Activated naive CD4-positive, alpha-beta T cell treated with anti-CD3 and anti-CD28 coated beads, Interleukin-2, amount 50 U/mL, for 24 hours (primary cell): ENCODE data around the gene CASKIN2.

Source experiments
- H3K27ac Mint-ChIP-seq: one replicate; pipeline ENCODE4 v1.8.0; 2021; ENCODE audit warnings: mild to moderate bottlenecking, mixed read lengths
- H3K27me3 Mint-ChIP-seq: one replicate; pipeline ENCODE4 v1.8.0; 2021; ENCODE audit warnings: mixed read lengths
- H3K36me3 Mint-ChIP-seq: one replicate; pipeline ENCODE4 v1.8.0; 2021; ENCODE audit warnings: mixed read lengths
- H3K4me1 Mint-ChIP-seq: one replicate; pipeline ENCODE4 v1.8.0; 2021; ENCODE audit warnings: mixed read lengths
- H3K4me3 Mint-ChIP-seq: one replicate; pipeline ENCODE4 v1.8.0; 2021; ENCODE audit warnings: mild to moderate bottlenecking, mixed read lengths
- H3K9me3 Mint-ChIP-seq: one replicate; pipeline ENCODE4 v1.8.0; 2021; ENCODE audit warnings: mixed read lengths

Gene CASKIN2

DNA sequence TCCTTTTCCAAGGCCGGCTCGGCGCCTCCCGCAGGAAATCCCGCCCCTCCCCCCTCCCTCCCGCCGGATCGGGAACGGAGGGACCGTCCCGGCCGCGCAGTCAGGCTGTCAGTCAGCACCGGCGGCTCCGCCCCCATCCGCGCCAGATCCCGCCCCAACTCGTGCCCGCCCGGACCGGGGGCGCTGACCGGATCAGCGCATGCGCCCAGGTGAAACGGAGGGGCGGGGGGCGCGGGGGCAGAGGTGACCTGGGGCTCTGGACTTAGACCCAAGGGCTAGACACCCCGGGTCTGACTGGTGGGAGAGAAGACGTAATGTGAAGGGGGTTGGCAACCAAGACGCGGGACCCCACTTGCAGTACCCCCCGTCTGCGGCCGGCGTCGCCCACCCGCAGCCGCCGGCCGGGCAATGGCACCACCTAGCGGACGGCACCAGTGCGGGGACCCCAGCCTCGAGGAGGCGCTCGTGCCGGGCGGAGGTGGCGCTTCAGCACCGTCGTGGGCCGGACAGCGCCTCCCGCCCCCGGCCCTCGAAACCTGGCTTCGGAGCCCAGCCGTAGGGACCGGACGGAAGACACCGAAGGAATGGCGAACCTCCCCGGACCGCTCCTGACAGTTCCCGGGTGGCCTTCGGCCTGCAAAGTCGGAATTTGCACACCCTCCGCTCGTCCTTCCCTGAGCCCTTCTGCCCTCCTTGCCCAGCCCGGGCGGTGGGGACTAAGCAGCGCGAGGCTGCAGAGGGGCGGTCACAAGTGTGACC lies at the start of gene CASKIN2:
Gene CASKIN2 (minus strand): TSS at position 42 of the 759 bp plus-strand sequence. CDS start 1,733 bp downstream, outside the sequence.
- Mint-ChIP-seq H3K36me3 (peaks cover 10% of the 10 kb centered on the region), H3K9me3 (no peaks in the 10 kb centered on the region), H3K27ac (no peak within 1 kb of the TSS), H3K4me1 (peaks cover 23% of the 10 kb centered on the region), H3K4me3 (peak within 1 kb of the TSS; percentile 81), H3K27me3 (no peaks in the 10 kb centered on the region)

GRCh38 chr17:75565066-75565465 lies 49.7 kb upstream of the CASKIN2 start:
- H3K9me3 Mint-ChIP-seq, result no peaks in the 10 kb centered on the region
- H3K4me1 Mint-ChIP-seq, result no peaks in the 10 kb centered on the region
- H3K27ac Mint-ChIP-seq, result no peak overlapping the region
- H3K4me3 Mint-ChIP-seq, result no peak overlapping the region
- no peaks in the 10 kb centered on the region for H3K27me3 Mint-ChIP-seq
- H3K36me3 Mint-ChIP-seq, result peaks cover 2% of the 10 kb centered on the region

DNA sequence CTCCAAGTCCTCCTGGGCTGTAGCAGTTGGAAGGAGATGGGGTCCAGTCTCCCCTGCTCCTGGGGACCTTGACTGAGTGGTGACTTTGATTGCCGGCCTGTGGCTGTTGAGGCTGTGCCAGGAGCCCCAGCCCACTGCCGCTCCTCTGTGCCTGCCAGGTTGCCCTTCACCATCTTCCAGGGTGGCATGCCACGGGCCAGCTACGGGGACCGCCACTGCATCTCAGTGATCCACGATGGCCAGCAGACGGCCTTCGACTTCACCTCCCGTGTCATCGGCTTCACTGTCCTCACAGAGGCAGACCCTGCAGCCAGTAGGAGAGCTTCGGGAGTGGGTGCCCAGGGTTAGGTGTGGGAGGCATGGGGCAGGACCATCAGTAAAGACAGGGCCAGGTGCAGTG lies 48.9 kb upstream of the CASKIN2 start:
- Mint-ChIP-seq H3K4me1 (no peaks in the 10 kb centered on the region), H3K4me3 (no peak overlapping the region), H3K27me3 (no peaks in the 10 kb centered on the region), H3K9me3 (no peaks in the 10 kb centered on the region), H3K27ac (no peak overlapping the region), H3K36me3 (peaks cover 2% of the 10 kb centered on the region)

DNA sequence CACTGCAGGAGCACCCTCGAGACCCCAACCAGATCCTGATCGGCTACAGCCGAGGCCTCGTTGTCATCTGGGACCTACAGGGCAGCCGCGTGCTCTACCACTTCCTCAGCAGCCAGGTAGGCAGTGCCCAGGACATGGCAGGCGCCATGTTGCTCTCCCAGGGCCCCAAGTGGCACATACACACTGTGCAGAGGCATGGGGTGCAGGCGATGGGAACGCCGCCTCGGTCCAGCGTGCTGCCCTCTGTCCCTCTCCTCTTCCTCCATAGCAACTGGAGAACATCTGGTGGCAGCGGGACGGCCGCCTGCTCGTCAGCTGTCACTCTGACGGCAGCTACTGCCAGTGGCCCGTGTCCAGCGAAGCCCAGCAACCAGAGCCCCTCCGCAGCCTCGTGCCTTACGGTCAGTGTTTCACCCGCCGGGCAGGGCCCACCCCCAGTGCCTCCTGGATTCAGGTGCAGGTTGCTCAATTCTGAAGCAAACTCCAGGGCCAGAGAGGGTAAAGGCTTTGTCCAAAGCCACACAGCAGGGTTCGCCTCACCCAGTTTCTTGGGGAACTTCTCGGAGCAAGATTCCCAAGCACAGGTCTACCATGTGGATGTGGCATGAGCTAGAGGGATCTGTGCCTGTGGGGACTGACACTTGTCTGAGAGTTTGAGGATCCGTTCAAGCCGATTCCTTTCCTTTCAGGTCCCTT lies 47.9 kb upstream of the CASKIN2 start:
- Mint-ChIP-seq H3K36me3 (peaks cover 2% of the 10 kb centered on the region), H3K4me1 (no peaks in the 10 kb centered on the region), H3K9me3 (no peaks in the 10 kb centered on the region), H3K27me3 (no peaks in the 10 kb centered on the region), H3K27ac (no peak overlapping the region), H3K4me3 (no peak overlapping the region)

GRCh38 chr17:75561927-75562603 lies 46.7 kb upstream of the CASKIN2 start:
- Mint-ChIP-seq H3K36me3 (peaks cover 2% of the 10 kb centered on the region), H3K9me3 (no peaks in the 10 kb centered on the region), H3K4me1 (no peaks in the 10 kb centered on the region), H3K27me3 (no peaks in the 10 kb centered on the region), H3K4me3 (no peak overlapping the region), H3K27ac (no peak overlapping the region)

DNA sequence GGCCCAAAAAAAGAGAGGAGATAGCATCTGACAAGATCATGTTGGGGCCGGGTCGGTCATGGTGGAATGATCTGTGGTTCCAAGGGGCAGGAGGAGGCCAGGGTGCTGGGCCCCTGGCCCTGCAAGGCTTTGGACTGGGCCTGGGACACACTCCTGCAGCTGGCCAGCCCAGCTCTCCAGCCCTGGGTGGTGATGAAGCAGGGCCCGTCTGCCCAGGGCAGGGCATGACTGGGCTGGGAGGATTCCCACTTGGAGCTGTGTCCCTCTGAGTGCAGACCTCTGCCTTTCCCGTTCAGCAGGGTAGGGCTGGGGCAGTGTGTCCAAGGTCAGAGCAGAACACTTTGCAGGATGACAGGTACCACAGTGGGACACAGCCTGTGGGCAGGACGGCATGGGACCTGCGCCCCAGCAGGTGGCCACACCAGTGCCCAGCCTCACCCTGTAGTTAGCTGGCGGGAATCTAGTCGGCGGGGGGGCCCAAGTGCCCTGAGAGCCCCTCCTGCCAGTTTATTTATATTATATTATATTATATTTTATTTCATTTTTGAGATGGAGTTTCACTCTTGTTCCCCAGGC lies 44.7 kb upstream of the CASKIN2 start:
- no peaks in the 10 kb centered on the region for H3K4me1 Mint-ChIP-seq

DNA sequence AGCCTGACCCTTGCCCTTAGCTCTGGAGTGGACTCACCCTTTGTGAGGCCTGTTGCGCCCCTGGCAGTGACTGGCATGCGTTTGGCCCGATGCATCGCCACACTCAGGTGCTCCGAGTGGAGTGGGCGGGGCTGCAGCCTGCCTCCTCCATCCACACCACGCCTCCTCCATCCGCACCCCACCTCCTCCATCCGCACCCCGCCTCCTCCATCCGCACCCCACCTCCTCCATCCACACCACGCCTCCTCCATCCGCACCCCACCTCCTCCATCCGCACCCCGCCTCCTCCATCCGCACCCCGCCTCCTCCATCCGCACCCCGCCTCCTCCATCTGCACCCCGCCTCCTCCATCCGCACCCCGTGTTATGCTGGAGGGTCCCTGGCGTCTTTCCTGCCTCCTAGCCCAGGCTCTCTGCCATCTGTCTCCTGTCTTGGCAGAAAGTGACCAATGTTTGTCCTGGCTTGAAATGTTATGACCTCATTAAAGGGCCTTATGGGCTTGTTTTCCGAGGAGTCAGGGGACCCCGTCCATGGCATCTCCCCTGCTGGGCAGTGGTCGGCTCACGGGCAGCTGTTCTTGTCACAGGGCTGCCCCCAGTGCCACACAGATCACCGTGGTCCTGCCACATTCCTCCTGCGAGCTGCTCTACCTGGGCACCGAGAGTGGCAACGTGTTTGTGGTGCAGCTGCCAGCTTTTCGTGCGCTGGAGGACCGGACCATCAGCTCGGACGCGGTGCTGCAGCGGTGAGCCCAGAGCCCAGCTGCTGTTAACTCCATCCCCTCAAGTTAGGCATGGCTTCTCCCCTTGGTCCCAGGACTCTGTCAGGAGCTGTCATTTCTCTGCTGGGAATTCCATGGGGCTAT lies 43.6 kb upstream of the CASKIN2 start:
- no peak overlapping the region for H3K4me3 Mint-ChIP-seq
- no peaks in the 10 kb centered on the region for H3K4me1 Mint-ChIP-seq
- no peaks in the 10 kb centered on the region for H3K27me3 Mint-ChIP-seq
- H3K27ac Mint-ChIP-seq, result no peak overlapping the region
- no peaks in the 10 kb centered on the region for H3K9me3 Mint-ChIP-seq
- no peaks in the 10 kb centered on the region for H3K36me3 Mint-ChIP-seq

More for the DNA sequence above, 44.7 kb upstream of the CASKIN2 start:
- Mint-ChIP-seq H3K9me3 (no peaks in the 10 kb centered on the region), H3K4me3 (no peak overlapping the region), H3K36me3 (no peaks in the 10 kb centered on the region), H3K27ac (no peak overlapping the region), H3K27me3 (no peaks in the 10 kb centered on the region)

DNA sequence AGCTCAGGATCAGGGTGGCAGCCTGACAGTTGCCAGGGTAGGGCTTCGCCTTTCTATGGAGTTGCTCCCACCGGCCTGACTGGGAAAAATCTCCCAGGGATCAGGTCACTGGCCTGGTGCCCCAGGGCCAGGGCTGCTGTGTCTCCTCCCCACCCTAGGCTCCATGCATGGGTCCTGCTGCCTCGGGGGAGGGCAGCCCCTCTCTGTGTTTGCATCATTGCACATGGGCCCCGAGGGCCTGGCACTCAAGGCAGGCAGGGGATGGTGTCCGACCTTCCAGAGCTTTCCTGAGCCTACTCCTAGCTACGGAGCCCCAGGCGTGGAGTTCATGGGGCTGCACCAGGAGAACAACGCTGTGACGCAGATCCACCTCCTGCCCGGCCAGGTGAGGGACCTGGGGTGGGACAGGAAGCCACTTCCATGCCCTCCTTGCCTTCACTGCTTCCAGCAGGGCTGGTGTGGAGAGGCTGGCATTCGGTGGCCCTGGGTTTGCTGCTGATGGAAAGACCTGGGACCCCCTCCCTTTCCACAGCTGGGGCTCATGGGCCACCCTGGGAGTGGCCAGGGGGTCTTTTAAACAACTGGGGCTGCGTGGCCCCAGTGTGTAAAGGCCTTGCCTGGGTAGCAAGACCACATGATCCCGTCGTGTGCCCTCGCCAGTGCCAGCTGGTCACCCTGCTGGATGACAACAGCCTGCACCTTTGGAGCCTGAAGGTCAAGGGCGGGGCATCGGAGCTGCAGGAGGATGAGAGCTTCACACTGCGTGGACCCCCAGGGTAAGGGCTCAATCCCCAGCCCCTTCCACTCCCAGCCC lies 42.7 kb upstream of the CASKIN2 start:
- Mint-ChIP-seq H3K27me3 (no peaks in the 10 kb centered on the region), H3K4me1 (no peaks in the 10 kb centered on the region), H3K9me3 (no peaks in the 10 kb centered on the region)

DNA sequence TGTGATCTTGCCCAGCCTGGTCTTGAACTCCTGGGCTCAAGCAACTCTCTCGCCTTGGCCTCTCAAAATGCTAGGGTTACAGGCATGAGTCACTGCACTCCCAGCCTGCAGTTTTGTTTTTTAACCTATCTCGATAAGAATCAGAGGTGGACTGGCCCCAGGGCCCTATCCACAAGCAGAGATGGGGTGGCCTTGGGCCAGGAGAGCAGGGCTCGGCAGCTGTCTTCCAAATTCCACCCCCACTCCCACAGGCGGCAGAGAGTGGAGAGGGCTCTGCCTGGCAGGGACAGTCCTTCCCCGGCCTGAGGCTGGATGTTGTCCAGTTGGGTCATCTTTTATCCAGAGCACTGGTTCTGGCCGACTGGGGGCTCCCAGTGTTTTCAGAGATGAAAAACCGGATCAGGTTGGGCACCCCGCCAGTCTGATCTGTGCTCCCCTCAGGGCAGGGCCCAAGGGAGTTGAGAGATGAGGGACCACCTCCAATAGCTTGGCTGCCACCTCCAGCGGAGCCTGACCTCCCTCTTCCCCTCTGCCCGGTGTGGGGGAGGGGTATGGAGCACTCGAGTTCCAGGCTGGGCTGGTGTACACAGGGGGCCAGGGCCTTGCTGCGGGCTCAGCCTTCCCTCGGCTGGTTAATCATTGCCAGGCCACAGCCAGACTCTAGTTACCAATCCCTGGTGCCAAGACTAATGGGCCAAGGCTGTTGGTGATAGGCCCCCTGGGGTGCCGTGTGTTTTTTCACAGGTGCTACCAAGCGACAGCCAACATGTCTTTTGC lies 41.9 kb upstream of the CASKIN2 start:
- Mint-ChIP-seq H3K4me3 (no peak overlapping the region), H3K9me3 (no peaks in the 10 kb centered on the region), H3K36me3 (peaks cover 1% of the 10 kb centered on the region), H3K4me1 (no peaks in the 10 kb centered on the region), H3K27ac (no peak overlapping the region), H3K27me3 (no peaks in the 10 kb centered on the region)

More for the DNA sequence above, 42.7 kb upstream of the CASKIN2 start:
- H3K4me3 Mint-ChIP-seq, result no peak overlapping the region
- no peaks in the 10 kb centered on the region for H3K36me3 Mint-ChIP-seq
- no peak overlapping the region for H3K27ac Mint-ChIP-seq

DNA sequence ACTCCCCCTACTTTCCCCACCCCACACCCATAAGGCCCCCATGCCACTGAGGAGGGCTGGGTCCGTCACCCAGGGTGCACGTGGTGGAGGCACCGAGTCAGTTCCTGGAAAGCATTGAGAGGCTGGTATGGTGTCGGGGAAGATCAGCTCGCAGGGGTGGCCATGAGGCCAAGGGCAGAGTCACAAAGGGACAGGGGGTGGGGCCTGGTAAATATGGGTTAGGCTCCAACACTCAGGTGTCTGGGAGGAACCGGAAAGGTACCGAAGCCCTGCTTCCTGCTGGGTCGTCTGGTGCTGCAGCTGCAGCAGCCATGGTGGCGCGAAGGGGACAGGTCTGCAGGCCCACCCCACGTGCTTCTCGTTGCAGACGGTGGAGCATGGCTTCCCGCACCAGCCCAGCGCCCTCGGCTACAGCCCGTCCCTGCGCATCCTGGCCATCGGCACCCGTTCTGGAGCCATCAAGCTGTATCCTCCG lies 40.4 kb upstream of the CASKIN2 start:
- Mint-ChIP-seq H3K9me3 (no peaks in the 10 kb centered on the region), H3K36me3 (peaks cover 1% of the 10 kb centered on the region)

GRCh38 chr17:75553295-75554110 lies 38.2 kb upstream of the CASKIN2 start:
- H3K9me3 Mint-ChIP-seq, result no peaks in the 10 kb centered on the region
- H3K27ac Mint-ChIP-seq, result no peak overlapping the region
- H3K4me1 Mint-ChIP-seq, result no peaks in the 10 kb centered on the region
- no peaks in the 10 kb centered on the region for H3K27me3 Mint-ChIP-seq
- H3K36me3 Mint-ChIP-seq, result peaks cover 1% of the 10 kb centered on the region
- no peak overlapping the region for H3K4me3 Mint-ChIP-seq

More for the DNA sequence above, 40.4 kb upstream of the CASKIN2 start:
- Mint-ChIP-seq H3K27ac (no peak overlapping the region), H3K27me3 (no peaks in the 10 kb centered on the region), H3K4me3 (no peak overlapping the region), H3K4me1 (no peaks in the 10 kb centered on the region)

DNA sequence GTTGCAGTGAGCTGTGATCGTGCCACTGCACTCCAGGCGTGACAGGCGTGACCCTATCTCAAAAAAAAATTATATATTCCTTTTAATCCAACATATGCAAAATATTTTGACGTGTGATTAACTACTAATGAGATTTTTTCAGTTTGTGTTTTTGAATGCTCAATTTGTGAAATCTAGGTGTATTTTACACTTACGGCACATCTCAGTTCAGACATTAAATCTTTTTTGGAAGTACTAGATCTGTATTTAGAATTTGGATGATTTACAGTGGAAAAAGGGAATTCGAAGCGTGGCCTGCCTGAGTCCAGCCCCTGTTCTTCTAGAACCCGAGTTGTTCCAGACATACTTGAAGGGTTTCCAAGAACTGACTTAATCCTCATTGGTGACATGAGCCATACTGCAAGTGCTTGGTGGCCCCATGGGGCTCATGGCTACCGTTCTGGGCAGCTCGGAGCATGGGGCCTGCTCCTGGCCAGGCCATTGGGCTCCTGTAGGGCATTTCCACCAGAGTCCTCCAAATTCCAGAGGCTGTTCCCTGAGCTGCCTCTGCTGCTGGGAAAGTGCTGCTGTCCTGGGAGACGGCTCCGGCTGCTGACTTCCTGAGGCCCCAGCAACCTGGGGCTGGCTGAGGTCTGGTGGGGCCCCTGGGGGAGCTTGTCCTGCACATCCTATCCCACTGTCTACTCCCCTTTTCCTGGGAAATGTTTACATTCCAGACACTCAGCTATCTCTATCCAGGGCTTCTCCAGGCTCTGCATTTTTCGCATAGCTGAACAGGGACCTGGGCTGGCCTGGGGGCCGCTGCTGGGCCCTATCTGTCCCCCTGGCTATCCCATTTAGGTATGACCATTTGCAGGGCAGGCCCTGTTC lies 37.3 kb upstream of the CASKIN2 start:
- no peaks in the 10 kb centered on the region for H3K9me3 Mint-ChIP-seq
- no peak overlapping the region for H3K27ac Mint-ChIP-seq
- H3K27me3 Mint-ChIP-seq, result no peaks in the 10 kb centered on the region
- no peak overlapping the region for H3K4me3 Mint-ChIP-seq
- H3K36me3 Mint-ChIP-seq, result peaks cover 1% of the 10 kb centered on the region
- no peaks in the 10 kb centered on the region for H3K4me1 Mint-ChIP-seq
